ENCODE results near the gene LPA. TPM values are rescaled to one million over a fixed set of nuclear protein-coding genes. Genes with fewer than 3 reads are reported as not detected.

The LPA gene
- total and polyA plus RNA-seq, 2 of the 13 experiments (the other 11 are each of a cell fraction or from before 2014, with no cell fraction given), result not detected

DNA sequence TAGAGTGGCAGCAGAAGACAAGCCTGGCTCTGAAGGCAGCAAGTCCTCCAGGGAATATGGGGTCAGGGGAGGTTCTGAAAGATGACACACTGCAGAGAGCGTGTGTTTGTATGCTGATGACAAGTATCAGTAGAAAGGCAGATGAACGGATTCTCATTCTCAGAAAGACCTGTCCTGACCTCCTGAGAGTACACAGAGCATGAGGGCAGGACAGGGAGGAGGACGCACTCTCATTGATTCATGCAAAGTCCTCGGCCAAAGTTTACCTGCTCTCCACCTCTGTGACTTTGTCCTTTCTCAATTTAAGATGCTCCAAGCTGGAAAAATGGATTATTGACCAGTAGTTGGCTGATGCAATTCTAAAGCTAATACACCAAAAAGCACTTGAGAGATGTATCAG is 156.7 kb downstream of the LPA start (continued):
- TF ChIP-seq SOX13 (IDR thresholded peaks at IDR 0.05) (no peak), SOX13 (CRISPR knock-in tag; conservative IDR thresholded peaks at IDR 0.05 in 1 of 2, IDR thresholded peaks at IDR 0.05 in 1 of 2) (peak in 1 of 2 experiments; percentile 11; a peak in 1 of 4 replicates), SMAD1 (CRISPR knock-in tag; IDR thresholded peaks at IDR 0.05; ENCODE audit: borderline replicate concordance, low read depth) (no peak), MIER3 (CRISPR knock-in tag; IDR thresholded peaks at IDR 0.05; ENCODE audit: borderline replicate concordance) (no peak), ZNF772 (CRISPR knock-in tag; IDR thresholded peaks at IDR 0.05) (no peak), HHEX (CRISPR knock-in tag; IDR thresholded peaks at IDR 0.05) (0 out of 2 replicates have a peak, but pooled peaks have one; percentile 40), MEIS2 (CRISPR knock-in tag; IDR thresholded peaks at IDR 0.05) (no peak), KLF6 (CRISPR knock-in tag; IDR thresholded peaks at IDR 0.05) (no peak), DMAP1 (CRISPR knock-in tag; IDR thresholded peaks at IDR 0.05) (no peak), SOX5 (CRISPR knock-in tag; IDR thresholded peaks at IDR 0.05; ENCODE audit: borderline replicate concordance) (no peak), NR2F1 (CRISPR knock-in tag; IDR thresholded peaks at IDR 0.05) (peak; percentile 50 to 65; a peak in 2 of 4 replicates), MIXL1 (CRISPR knock-in tag; IDR thresholded peaks at IDR 0.05) (peak; percentile 14; the same call in 1 of the 2 replicates), HNRNPLL (IDR thresholded peaks at IDR 0.05; ENCODE audit: low read depth, low read length, poor library complexity, severe bottlenecking) (no peak), HNF4A (CRISPR knock-in tag; IDR thresholded peaks at IDR 0.05) (peak; percentile 92), TARDBP (CRISPR knock-in tag; IDR thresholded peaks at IDR 0.05) (no peak), SP4 (CRISPR knock-in tag; IDR thresholded peaks at IDR 0.05) (no peak), ZMAT3 (CRISPR knock-in tag; conservative IDR thresholded peaks at IDR 0.05) (no peak), PHF21A (CRISPR knock-in tag; IDR thresholded peaks at IDR 0.05) (0 out of 2 replicates have a peak, but pooled peaks have one; percentile 43), RNF2 (conservative IDR thresholded peaks at IDR 0.05; ENCODE audit: low read depth) (no peak), IRF2 (CRISPR knock-in tag; IDR thresholded peaks at IDR 0.05) (no peak)
- TF ChIP-seq, protein P1, sequence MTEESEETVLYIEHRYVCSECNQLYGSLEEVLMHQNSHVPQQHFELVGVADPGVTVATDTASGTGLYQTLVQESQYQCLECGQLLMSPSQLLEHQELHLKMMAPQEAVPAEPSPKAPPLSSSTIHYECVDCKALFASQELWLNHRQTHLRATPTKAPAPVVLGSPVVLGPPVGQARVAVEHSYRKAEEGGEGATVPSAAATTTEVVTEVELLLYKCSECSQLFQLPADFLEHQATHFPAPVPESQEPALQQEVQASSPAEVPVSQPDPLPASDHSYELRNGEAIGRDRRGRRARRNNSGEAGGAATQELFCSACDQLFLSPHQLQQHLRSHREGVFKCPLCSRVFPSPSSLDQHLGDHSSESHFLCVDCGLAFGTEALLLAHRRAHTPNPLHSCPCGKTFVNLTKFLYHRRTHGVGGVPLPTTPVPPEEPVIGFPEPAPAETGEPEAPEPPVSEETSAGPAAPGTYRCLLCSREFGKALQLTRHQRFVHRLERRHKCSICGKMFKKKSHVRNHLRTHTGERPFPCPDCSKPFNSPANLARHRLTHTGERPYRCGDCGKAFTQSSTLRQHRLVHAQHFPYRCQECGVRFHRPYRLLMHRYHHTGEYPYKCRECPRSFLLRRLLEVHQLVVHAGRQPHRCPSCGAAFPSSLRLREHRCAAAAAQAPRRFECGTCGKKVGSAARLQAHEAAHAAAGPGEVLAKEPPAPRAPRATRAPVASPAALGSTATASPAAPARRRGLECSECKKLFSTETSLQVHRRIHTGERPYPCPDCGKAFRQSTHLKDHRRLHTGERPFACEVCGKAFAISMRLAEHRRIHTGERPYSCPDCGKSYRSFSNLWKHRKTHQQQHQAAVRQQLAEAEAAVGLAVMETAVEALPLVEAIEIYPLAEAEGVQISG (CRISPR knock-in tag; IDR thresholded peaks at IDR 0.05), result peak; percentile 50; the same call in 1 of the 2 replicates
- TF ChIP-seq, protein P2, sequence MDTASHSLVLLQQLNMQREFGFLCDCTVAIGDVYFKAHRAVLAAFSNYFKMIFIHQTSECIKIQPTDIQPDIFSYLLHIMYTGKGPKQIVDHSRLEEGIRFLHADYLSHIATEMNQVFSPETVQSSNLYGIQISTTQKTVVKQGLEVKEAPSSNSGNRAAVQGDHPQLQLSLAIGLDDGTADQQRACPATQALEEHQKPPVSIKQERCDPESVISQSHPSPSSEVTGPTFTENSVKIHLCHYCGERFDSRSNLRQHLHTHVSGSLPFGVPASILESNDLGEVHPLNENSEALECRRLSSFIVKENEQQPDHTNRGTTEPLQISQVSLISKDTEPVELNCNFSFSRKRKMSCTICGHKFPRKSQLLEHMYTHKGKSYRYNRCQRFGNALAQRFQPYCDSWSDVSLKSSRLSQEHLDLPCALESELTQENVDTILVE (CRISPR knock-in tag; IDR thresholded peaks at IDR 0.05), result no peak
- TF ChIP-seq, protein P3, sequence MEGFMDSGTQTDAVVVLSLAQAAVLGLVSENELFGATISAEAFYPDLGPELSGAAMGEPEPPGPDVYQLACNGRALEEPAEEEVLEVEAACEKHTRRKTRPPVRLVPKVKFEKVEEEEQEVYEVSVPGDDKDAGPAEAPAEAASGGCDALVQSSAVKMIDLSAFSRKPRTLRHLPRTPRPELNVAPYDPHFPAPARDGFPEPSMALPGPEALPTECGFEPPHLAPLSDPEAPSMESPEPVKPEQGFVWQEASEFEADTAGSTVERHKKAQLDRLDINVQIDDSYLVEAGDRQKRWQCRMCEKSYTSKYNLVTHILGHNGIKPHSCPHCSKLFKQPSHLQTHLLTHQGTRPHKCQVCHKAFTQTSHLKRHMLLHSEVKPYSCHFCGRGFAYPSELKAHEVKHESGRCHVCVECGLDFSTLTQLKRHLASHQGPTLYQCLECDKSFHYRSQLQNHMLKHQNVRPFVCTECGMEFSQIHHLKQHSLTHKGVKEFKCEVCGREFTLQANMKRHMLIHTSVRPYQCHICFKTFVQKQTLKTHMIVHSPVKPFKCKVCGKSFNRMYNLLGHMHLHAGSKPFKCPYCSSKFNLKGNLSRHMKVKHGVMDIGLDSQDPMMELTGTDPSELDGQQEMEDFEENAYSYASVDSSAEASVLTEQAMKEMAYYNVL (CRISPR knock-in tag; IDR thresholded peaks at IDR 0.05; ENCODE audit: borderline replicate concordance), result peak; percentile 76; the same call in 1 of the 2 replicates
- TF ChIP-seq, protein P4, sequence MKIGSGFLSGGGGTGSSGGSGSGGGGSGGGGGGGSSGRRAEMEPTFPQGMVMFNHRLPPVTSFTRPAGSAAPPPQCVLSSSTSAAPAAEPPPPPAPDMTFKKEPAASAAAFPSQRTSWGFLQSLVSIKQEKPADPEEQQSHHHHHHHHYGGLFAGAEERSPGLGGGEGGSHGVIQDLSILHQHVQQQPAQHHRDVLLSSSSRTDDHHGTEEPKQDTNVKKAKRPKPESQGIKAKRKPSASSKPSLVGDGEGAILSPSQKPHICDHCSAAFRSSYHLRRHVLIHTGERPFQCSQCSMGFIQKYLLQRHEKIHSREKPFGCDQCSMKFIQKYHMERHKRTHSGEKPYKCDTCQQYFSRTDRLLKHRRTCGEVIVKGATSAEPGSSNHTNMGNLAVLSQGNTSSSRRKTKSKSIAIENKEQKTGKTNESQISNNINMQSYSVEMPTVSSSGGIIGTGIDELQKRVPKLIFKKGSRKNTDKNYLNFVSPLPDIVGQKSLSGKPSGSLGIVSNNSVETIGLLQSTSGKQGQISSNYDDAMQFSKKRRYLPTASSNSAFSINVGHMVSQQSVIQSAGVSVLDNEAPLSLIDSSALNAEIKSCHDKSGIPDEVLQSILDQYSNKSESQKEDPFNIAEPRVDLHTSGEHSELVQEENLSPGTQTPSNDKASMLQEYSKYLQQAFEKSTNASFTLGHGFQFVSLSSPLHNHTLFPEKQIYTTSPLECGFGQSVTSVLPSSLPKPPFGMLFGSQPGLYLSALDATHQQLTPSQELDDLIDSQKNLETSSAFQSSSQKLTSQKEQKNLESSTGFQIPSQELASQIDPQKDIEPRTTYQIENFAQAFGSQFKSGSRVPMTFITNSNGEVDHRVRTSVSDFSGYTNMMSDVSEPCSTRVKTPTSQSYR (CRISPR knock-in tag; IDR thresholded peaks at IDR 0.05; ENCODE audit: borderline replicate concordance), result no peak
